T-helper 17 cell (primary cell): ENCODE results near the gene PKNOX2. TPM values are rescaled to one million over a fixed set of nuclear protein-coding genes. Genes with fewer than 3 reads are reported as not detected.

ENCODE experiments used
- ATAC-seq: fragments of 150-1000 bp; cut with Tn5 transposase; 2 replicates; pipeline ENCODE4 v1.10.0; 2021; ENCODE audit warnings: mild to moderate bottlenecking, moderate library complexity
- DNase-seq, 3 donors: peaks; one replicate each; pipeline versions ENCODE4 v3.0.0 to v3.0.0-alpha.2; 2020 to 2021
- H3K9me3 ChIP-seq: one replicate; pipeline ENCODE4 v1.7.0; 2013; ENCODE audit warnings: low read length, mild to moderate bottlenecking; ENCODE audit not compliant: control insufficient read depth, poor library complexity, severe bottlenecking
- H3K27ac Mint-ChIP-seq: one replicate; pipeline ENCODE4 v1.8.0; 2022; ENCODE audit warnings: mild to moderate bottlenecking, moderate library complexity, mixed read lengths
- H3K27me3 Mint-ChIP-seq: one replicate; pipeline ENCODE4 v1.8.0; 2022; ENCODE audit warnings: mixed read lengths
- H3K36me3 Mint-ChIP-seq: one replicate; pipeline ENCODE4 v1.8.0; 2022; ENCODE audit warnings: low read depth, mixed read lengths
- H3K4me1 Mint-ChIP-seq: one replicate; pipeline ENCODE4 v1.8.0; 2022; ENCODE audit warnings: mild to moderate bottlenecking, mixed read lengths
- H3K4me3 Mint-ChIP-seq: one replicate; pipeline ENCODE4 v1.8.0; 2022; ENCODE audit warnings: mild to moderate bottlenecking, moderate library complexity, mixed read lengths
- total RNA-seq, 4 donors: library from RNA in 2 of 4; stranded (reverse) in 2 of 4; gene quantifications; one replicate each; pipeline ENCODE4 v1.2.3 and lab custom pipeline; 2022 to 2026

The PKNOX2 gene
- total RNA-seq, 2 donors from 2014 or later, result not detected

DNA sequence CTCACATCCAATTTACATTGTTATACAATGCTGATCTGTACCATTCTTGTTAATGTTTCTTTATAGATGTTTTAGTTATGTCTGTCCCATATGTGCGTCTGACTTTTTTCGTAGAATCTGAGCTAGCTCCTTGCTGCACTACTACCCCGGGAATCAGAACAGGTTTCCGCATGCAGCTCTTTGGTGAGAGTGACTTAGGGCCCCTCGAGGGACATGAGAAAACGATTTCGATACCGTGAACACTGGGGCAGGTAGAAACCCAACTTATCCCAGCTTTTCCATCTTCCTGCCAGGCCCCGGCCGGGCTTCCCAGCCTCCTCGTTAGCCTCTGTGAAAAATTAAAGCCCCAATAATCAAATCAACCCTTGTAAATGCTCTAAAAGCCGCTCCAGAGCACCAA is 23.4 kb upstream of the PKNOX2 start:
- H3K9me3 ChIP-seq, result no peaks in the 10 kb centered on the region
- Mint-ChIP-seq H3K27ac (no peak overlapping the region), H3K27me3 (peaks cover 59% of the 10 kb centered on the region), H3K4me1 (peaks cover 4% of the 10 kb centered on the region), H3K4me3 (no peak overlapping the region), H3K36me3 (peaks cover 4% of the 10 kb centered on the region)
- DNase-seq (no peak), ATAC-seq (no peak)

DNA sequence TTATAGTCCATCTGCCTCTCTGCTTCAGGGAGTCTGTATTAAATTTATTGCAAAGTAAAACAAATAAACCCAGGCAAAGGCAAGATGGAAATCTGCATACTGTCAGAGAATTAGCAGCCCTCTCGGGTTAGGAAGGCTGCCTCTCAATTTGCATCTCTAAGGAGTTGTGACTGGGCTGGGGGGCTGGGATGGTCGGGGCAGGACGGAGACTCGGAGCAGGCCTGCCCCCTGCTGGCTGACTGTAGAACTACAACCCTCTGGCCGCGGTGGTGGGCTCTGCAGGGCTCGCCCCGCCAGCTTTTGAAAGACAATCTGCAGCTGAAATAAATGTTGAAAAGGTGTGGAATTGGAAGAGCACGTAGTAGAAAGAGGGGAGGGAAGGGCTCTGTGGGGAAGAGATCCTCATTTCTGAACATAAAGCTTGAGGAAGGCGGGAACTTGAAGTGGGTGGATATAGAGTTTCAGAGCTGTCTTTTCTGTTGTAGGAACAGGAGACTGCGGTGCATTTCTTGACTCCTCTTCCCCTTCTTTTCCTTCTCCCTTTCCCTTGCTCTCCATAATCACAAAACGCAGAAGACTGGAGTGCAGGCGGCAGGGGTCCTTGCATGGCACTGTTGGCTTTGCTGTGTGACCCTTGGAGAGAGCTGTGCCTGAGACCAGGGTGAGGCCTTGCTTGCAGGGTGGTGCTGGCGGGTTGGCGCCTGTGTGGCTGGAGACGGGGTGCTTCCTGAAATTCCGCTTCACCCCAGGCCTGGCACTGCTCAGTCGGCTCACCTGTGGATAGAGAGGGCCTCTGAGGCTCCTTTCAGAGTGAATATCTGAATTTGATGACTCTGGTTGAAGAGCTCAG is 22.6 kb upstream of the PKNOX2 start:
- H3K27me3 Mint-ChIP-seq, result peaks cover 53% of the 10 kb centered on the region
- peak; percentile 88 for ATAC-seq
- H3K4me1 Mint-ChIP-seq, result peaks cover 4% of the 10 kb centered on the region
- H3K4me3 Mint-ChIP-seq, result no peak overlapping the region
- peak; percentile 46 to 50 (median 46) for DNase-seq
- H3K9me3 ChIP-seq, result no peaks in the 10 kb centered on the region
- H3K36me3 Mint-ChIP-seq, result peaks cover 4% of the 10 kb centered on the region
- peak overlapping the region; percentile 68 for H3K27ac Mint-ChIP-seq

DNA sequence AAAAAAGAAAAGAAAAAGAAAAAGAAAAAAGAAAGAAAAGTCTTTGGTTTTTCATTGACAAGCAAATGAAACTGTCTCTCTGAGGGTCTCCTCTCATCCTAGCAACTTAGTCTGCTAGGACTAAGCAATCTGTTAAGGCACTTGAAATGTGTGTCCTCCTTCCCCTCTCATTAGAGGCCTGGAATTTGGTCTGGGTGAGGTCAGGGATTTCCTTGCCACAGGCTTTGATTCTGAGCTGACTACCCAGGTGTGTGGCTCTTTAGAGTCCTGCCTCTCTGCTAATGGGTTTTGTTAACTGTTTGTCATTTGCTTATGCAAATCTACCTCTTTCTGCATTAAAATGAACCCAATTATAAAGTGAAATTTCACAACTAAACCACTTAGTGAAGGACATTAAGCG is 18.3 kb upstream of the PKNOX2 start:
- Mint-ChIP-seq H3K27me3 (peaks cover 27% of the 10 kb centered on the region), H3K4me1 (peaks cover 4% of the 10 kb centered on the region), H3K36me3 (peaks cover 4% of the 10 kb centered on the region), H3K27ac (no peak overlapping the region), H3K4me3 (no peak overlapping the region)
- no peak for DNase-seq
- ATAC-seq, result no peak
- H3K9me3 ChIP-seq, result no peaks in the 10 kb centered on the region

DNA sequence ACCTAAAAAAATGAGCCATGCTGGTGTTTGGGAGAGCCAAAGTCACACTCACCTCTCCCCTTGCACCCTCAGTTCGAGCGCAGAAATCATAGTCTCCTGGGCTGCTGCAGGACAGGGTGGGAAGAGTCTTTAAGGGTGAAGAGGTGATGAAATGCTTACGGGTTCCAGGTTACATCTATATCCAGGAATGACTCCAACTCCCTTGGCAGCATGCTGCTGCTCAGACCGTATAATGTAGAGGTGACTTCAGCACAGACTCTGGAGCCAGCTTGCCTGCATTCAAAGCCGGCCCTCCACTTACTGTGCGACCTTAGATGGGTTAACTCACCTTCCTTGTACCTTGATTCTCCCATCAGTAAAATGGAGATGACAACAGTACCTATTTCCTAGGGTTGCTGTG is 17.3 kb upstream of the PKNOX2 start:
- no peak for DNase-seq
- H3K27ac Mint-ChIP-seq, result no peak overlapping the region
- no peaks in the 10 kb centered on the region for H3K9me3 ChIP-seq
- H3K4me1 Mint-ChIP-seq, result no peaks in the 10 kb centered on the region
- H3K36me3 Mint-ChIP-seq, result peaks cover 2% of the 10 kb centered on the region
- peaks cover 25% of the 10 kb centered on the region for H3K27me3 Mint-ChIP-seq
- ATAC-seq, result no peak
- no peak overlapping the region for H3K4me3 Mint-ChIP-seq

DNA sequence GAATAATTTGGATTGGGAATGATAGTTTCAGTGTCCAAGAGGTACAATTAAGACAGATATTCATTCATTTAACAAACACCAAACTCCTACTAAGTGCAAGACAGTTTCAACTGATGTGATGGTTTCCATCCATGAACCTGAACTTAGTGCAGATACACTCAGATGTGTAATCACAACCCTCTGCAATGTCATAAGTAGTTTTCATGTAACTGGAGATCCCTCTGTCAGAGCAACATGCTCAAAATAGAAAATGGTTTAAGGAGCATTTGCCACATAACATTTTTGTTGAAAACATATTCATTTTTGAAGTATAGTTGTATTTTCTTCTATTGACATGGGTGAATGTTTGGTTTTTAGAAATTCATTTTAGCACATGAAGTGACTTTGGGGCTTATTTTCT is 16.5 kb upstream of the PKNOX2 start:
- no peak overlapping the region for H3K4me3 Mint-ChIP-seq
- DNase-seq (no peak), ATAC-seq (no peak)
- H3K27ac Mint-ChIP-seq, result no peak overlapping the region
- H3K27me3 Mint-ChIP-seq, result peaks cover 26% of the 10 kb centered on the region
- H3K4me1 Mint-ChIP-seq, result no peaks in the 10 kb centered on the region
- no peaks in the 10 kb centered on the region for H3K9me3 ChIP-seq
- peaks cover 2% of the 10 kb centered on the region for H3K36me3 Mint-ChIP-seq

DNA sequence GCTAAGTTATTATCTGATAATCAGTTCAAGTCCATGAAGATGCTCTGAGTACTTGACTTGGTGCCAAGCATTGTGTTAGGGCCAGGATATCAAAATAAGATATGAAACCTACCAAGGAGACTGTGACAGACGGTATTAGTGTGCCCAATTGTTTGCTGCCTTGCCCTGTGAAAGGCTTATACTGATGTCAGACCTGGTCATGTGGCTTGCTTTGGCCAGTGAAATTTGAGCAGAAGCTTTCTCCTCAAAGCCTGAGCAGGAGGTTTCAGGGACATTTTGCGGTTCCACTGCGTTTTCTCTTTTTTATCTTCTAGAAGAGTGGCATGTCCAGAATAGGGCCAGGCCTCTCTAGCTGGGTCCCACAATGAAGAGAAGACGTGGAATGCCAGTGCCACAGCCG is 15.8 kb upstream of the PKNOX2 start:
- peaks cover 31% of the 10 kb centered on the region for H3K27me3 Mint-ChIP-seq
- DNase-seq (no peak), ATAC-seq (no peak)
- peaks cover 2% of the 10 kb centered on the region for H3K36me3 Mint-ChIP-seq
- no peak overlapping the region for H3K27ac Mint-ChIP-seq
- H3K4me3 Mint-ChIP-seq, result no peak overlapping the region
- no peaks in the 10 kb centered on the region for H3K9me3 ChIP-seq
- H3K4me1 Mint-ChIP-seq, result no peaks in the 10 kb centered on the region

DNA sequence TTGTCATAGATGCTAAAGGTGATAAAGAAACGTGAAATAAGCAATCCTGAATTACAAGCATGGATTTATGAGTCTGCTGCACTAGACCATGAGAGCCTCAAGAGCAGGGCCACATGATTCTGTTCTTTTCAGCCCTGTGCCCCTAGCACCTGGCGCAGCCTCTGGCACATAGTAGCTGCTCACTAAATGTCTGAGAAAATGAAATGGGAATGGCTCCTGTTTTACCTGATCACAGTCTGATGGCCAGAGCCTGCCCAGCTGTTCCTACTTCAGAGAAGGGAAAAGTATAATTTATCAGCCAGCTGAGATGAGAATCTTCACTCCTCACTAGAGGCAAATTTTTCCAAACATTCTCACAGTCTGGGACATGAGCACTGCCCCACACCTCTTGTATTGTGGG is 10.7 kb upstream of the PKNOX2 start:
- H3K4me3 Mint-ChIP-seq, result no peak overlapping the region
- peaks cover 2% of the 10 kb centered on the region for H3K4me1 Mint-ChIP-seq
- no peaks in the 10 kb centered on the region for H3K9me3 ChIP-seq
- no peak overlapping the region for H3K27ac Mint-ChIP-seq
- peaks cover 64% of the 10 kb centered on the region for H3K27me3 Mint-ChIP-seq
- no peak for DNase-seq
- H3K36me3 Mint-ChIP-seq, result peaks cover 5% of the 10 kb centered on the region
- no peak for ATAC-seq

DNA sequence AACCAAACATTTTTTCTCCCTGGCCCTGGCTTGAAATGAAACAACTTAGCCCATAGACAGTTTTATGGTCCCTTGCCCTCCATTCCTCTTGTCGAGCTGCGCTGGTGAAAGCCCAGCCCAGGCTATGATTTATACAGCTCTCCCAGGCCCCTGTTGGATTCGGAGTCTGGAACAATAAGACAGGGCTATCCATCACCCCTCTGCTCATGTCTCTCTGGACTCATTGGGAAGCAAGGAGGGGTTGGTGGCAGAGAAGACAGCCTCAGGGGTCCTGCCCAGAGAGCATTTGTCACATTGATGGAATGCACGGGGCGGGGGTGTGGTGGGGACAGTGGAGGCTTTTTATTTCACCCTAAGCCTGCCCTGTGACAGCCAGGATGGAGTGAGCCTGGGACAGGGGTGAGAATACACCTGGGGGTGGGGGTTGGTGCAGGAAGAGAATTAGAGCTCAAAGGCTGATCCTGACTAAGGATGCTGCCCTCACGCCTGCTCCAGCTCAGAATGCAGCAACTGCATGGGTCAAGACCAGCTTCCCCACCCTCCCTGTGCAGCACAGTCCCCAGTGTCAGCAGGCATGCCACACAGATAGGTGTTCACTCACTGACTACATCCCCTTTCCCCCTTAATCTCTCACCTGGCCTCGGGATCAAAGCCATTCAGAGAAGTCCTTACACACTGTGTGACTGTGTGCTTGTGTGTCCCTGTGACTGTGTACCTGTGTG is 10.0 kb upstream of the PKNOX2 start:
- Mint-ChIP-seq H3K4me3 (no peak overlapping the region), H3K27me3 (peaks cover 64% of the 10 kb centered on the region), H3K36me3 (peaks cover 5% of the 10 kb centered on the region), H3K27ac (no peak overlapping the region), H3K4me1 (peaks cover 2% of the 10 kb centered on the region)
- DNase-seq (no peak), ATAC-seq (no peak)
- no peaks in the 10 kb centered on the region for H3K9me3 ChIP-seq

DNA sequence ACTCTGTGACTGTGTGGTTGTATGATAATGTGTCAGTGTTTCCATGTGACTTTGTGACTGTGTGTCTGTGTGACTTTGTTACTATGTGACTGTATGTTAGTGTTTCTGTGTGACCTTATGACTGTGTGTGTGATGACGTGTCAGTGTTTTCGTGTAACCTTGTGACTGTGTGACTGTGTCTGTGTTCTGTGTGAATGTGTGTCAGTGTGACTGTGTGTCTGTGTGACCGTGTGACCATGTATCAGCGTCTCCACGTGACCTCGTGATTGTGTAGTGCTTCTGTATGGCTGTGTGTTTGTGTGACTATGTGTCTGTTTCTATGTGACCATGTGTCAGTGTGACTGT is 9.5 kb upstream of the PKNOX2 start:
- no peaks in the 10 kb centered on the region for H3K9me3 ChIP-seq
- ATAC-seq, result no peak
- Mint-ChIP-seq H3K36me3 (peaks cover 5% of the 10 kb centered on the region), H3K27me3 (peaks cover 69% of the 10 kb centered on the region), H3K4me1 (peaks cover 2% of the 10 kb centered on the region), H3K27ac (no peak overlapping the region), H3K4me3 (no peak overlapping the region)
- no peak for DNase-seq

DNA sequence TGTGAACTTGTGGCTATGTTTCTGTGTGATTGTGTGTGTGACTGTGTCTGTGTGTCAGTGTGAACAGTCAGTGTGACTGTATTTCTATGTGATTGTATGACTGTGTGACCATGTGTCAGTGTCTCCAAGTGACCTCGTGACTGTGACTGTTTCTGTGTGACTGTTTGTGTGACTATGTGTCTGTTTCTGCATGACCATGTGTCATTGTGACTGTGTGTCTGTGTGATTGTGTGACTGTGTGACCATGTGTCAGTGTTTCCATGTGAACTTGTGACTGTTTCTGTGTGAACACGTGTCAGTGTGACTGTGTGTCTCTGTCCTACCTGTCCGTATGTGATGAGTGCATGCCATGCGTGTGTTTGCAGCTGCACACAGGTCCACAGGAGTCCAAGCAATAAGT is 8.8 kb upstream of the PKNOX2 start:
- peaks cover 2% of the 10 kb centered on the region for H3K4me1 Mint-ChIP-seq
- DNase-seq (no peak), ATAC-seq (no peak)
- H3K9me3 ChIP-seq, result no peaks in the 10 kb centered on the region
- H3K27me3 Mint-ChIP-seq, result peaks cover 76% of the 10 kb centered on the region
- H3K27ac Mint-ChIP-seq, result no peak overlapping the region
- H3K36me3 Mint-ChIP-seq, result peaks cover 7% of the 10 kb centered on the region
- H3K4me3 Mint-ChIP-seq, result no peak overlapping the region

DNA sequence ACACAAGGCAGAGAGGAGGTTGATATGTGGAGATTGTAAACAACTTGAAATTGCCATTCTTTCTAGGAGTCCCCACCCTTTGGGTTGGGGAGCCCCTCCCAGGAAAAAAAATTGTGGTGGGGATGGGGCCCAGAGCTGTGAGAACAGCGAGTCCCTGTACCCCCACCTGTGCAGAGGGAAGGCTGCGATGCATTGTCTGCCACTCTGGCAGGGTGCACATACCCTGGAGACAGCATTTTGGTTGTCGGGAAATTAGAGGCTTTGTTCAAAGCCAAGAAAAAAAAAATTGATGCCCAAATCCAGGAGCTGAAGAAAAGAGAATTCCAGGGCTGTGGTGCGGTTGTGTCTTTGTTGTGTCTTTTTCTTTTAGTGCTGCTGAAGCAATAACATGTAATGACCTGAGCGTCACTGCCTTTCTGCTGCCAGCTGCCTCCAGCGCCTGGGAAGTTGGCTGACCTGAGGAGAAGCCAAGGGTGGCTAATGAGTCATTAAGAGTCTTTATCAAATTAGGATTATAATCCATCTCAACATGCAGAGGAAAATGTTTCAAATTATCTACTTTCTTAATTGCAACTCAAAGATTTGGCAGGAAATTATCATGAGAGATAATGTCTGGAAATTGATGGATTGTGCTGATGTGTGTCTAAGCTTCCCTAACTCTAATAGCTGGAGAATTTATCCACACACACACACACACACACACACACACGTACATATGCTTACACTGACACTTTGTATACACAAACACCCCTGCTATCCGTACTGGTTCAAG is 8.0 kb upstream of the PKNOX2 start:
- Mint-ChIP-seq H3K36me3 (peaks cover 7% of the 10 kb centered on the region), H3K4me1 (peaks cover 3% of the 10 kb centered on the region), H3K4me3 (no peak overlapping the region), H3K27ac (no peak overlapping the region), H3K27me3 (peaks cover 74% of the 10 kb centered on the region)
- ATAC-seq, result no peak
- DNase-seq, result no peak
- no peaks in the 10 kb centered on the region for H3K9me3 ChIP-seq

DNA sequence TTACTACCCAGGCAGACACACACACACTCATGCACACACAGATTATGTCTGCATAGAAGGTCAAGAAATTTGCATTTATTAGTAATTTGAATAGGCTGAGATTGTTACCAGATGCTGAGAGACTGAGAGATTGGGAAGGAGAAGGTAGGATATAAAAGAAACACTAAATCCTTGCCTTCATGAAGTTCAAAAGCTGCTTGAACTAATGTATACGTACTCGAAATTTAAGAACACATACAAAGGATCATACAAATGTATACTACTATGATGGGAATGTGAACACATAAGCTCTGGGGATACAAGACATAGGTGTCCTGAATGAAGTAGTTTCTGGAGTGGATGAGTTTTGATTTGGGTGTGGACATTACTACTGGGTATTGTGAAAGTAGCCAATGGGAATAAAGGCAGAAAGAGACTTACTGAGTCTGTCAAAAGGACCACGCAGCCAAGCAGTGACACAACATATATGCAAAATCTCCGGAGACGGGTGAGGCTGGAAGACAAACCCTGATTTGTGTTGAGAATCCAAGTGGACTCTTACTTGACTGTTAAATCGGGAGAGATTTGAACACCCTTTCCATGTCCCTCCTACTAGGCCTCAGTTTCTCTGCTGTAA is 7.3 kb upstream of the PKNOX2 start:
- ATAC-seq (no peak), DNase-seq (no peak)
- peaks cover 4% of the 10 kb centered on the region for H3K4me1 Mint-ChIP-seq
- no peak overlapping the region for H3K27ac Mint-ChIP-seq
- no peaks in the 10 kb centered on the region for H3K9me3 ChIP-seq
- H3K36me3 Mint-ChIP-seq, result peaks cover 7% of the 10 kb centered on the region
- peaks cover 74% of the 10 kb centered on the region for H3K27me3 Mint-ChIP-seq
- H3K4me3 Mint-ChIP-seq, result no peak overlapping the region
